Fibroblast of villous mesenchyme (primary cell): Measurements from ENCODE around the gene SLIT3. TPM values are rescaled to one million over a fixed set of nuclear protein-coding genes. Genes with fewer than 3 reads are reported as not detected.

ENCODE experiments used
- DNase-seq: peaks from one replicate; pipeline ENCODE4 v3.0.0-alpha.2; 2010; ENCODE audit warnings: low read depth
- H3K4me3 ChIP-seq: 2 replicates; pipeline ENCODE4 v1.5.1; 2011; ENCODE audit warnings: low read depth, mild to moderate bottlenecking, low read length
- CTCF ChIP-seq: IDR thresholded peaks from 2 replicates; pipeline ENCODE4 v1.5.1; 2012; ENCODE audit warnings: low read depth, mild to moderate bottlenecking, low read length; ENCODE audit not compliant: insufficient read depth
- total RNA-seq: library from RNA; depleted of rRNA; stranded (reverse); fragments of >200 nt; gene quantifications from 2 replicates; pipeline ENCODE4 v1.2.3, GENCODE V29; 2012

Gene SLIT3
- total RNA-seq, 1 donor = under 0.01 TPM

GRCh38 chr5:168881427-168882149 is 419.4 kb downstream of the SLIT3 start:
- no peak overlapping the region for H3K4me3 ChIP-seq
- DNase-seq = no peak
- no peak for TF ChIP-seq CTCF

- TF ChIP-seq CTCF = no peak
- peak; percentile 3 for DNase-seq
- no peak overlapping the region for H3K4me3 ChIP-seq
Measured at GRCh38 chr5:168879929-168880328, 421.0 kb downstream of the SLIT3 start.

- TF ChIP-seq CTCF = no peak
- H3K4me3 ChIP-seq = no peak overlapping the region
- DNase-seq = no peak
Measured at GRCh38 chr5:168879331-168879730, 421.6 kb downstream of the SLIT3 start.

GRCh38 chr5:168878135-168878745 is 422.7 kb downstream of the SLIT3 start:
- no peak overlapping the region for H3K4me3 ChIP-seq
- no peak for DNase-seq
- no peak for TF ChIP-seq CTCF

- DNase-seq = no peak
- no peak for TF ChIP-seq CTCF
- no peak overlapping the region for H3K4me3 ChIP-seq
Measured at GRCh38 chr5:168877132-168877892, 423.6 kb downstream of the SLIT3 start.

- no peak overlapping the region for H3K4me3 ChIP-seq
- DNase-seq = no peak
- TF ChIP-seq CTCF = no peak
Measured at GRCh38 chr5:168876419-168876818, 424.5 kb downstream of the SLIT3 start.
